ENCODE results near the gene SLC38A8. TPM values are rescaled to one million over a fixed set of nuclear protein-coding genes. Genes with fewer than 3 reads are reported as not detected.

SLC38A8 gene
- total RNA-seq, 1 experiment from 2014 or later = 0.35 TPM

DNA sequence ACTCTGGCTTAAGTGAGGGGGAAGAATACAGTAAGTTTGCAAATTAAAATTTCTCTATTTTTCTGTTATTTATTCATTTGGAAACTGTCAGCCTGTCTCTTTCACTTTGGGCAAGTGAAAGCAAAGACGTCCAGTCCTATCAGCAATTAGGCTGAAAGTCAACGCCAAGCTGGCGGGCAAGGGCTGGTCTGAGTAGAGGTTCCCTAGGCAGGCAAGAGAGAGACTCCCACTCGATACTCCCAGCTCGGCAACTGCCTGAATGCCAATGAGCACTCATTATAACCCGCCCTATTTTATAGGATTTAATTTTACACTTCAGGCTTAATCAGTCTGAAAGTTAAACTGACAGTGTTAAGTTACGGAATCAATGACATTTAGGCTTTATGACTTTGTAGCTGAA, 14.3 kb upstream of the SLC38A8 start:
- Mint-ChIP-seq H3K36me3 (ENCODE audit: insufficient read depth in 1 of 3, low read depth in 3 of 3) (peaks cover 18 to 90% (median 75%) of the 10 kb centered on the region in 3 experiments; a peak in 6 of 7 replicates), H3K27me3 (ENCODE audit: low read depth) (no peaks in the 10 kb centered on the region; the same call in 1 of the 2 replicates)
- H3K27me3 ChIP-seq (ENCODE audit: insufficient read depth, low read length) = no peaks in the 10 kb centered on the region

More for the DNA sequence above, 14.3 kb upstream of the SLC38A8 start:
- no peak overlapping the region for H3K14ac ChIP-seq (ENCODE audit: insufficient read depth, low read length)
- Mint-ChIP-seq H3K9me3 (no peaks in the 10 kb centered on the region), H3K27ac (no peak overlapping the region; a peak in 1 of 7 replicates), H3K4me3 (no peak overlapping the region), H3K4me1 (peaks cover 4 to 7% of the 10 kb centered on the region in 2 experiments)
- H3K79me2 ChIP-seq (ENCODE audit: insufficient read depth, low read length) = no peaks in the 10 kb centered on the region
- H4K91ac ChIP-seq (ENCODE audit: insufficient read length, low read depth, low read length) = no peak overlapping the region
- no peaks in the 10 kb centered on the region for H4K20me1 ChIP-seq (ENCODE audit: control insufficient read depth, insufficient read depth, insufficient read length)
- H3K27ac ChIP-seq (ENCODE audit: insufficient read length, low read depth, low read length) = no peak overlapping the region
- H4K5ac ChIP-seq (ENCODE audit: insufficient read length, low read depth, low read length) = no peak overlapping the region
- H3T11ph ChIP-seq (ENCODE audit: low read length) = no peak overlapping the region
- H2BK15ac ChIP-seq (ENCODE audit: low read depth, low read length) = no peak overlapping the region
- no peaks in the 10 kb centered on the region for H3K23me2 ChIP-seq (ENCODE audit: insufficient read length, low read depth, low read length, poor library complexity, severe bottlenecking)
- no peak overlapping the region for H4K8ac ChIP-seq (replicated peaks; ENCODE audit: insufficient read length, low read depth, low read length)
- H3K9me3 ChIP-seq (ENCODE audit: control insufficient read depth, low read depth, low read length) = no peaks in the 10 kb centered on the region
- no peak overlapping the region for H2AK5ac ChIP-seq (ENCODE audit: insufficient read length, low read length)
- no peak overlapping the region for H3K4me2 ChIP-seq (ENCODE audit: insufficient read depth, insufficient read length, low read length)
- no peak for DNase-seq
- no peak overlapping the region for H3K4ac ChIP-seq (ENCODE audit: low read depth, low read length)
- no peak overlapping the region for H2BK12ac ChIP-seq (ENCODE audit: insufficient read length, low read depth, low read length)
- H3K56ac ChIP-seq (ENCODE audit: insufficient read length, low read depth, low read length) = no peak overlapping the region
- H3K9ac ChIP-seq (ENCODE audit: extremely low read depth, insufficient read length, low read length) = no peak overlapping the region
- H2BK120ac ChIP-seq (ENCODE audit: low read depth, low read length, poor library complexity, severe bottlenecking) = no peak overlapping the region
- H2BK5ac ChIP-seq (ENCODE audit: insufficient read length, low read length) = no peak overlapping the region
- no peak overlapping the region for H2AFZ ChIP-seq (ENCODE audit: low read length)
- H3K18ac ChIP-seq (ENCODE audit: insufficient read length, low read depth, low read length) = no peak overlapping the region
- TF ChIP-seq, protein P1, sequence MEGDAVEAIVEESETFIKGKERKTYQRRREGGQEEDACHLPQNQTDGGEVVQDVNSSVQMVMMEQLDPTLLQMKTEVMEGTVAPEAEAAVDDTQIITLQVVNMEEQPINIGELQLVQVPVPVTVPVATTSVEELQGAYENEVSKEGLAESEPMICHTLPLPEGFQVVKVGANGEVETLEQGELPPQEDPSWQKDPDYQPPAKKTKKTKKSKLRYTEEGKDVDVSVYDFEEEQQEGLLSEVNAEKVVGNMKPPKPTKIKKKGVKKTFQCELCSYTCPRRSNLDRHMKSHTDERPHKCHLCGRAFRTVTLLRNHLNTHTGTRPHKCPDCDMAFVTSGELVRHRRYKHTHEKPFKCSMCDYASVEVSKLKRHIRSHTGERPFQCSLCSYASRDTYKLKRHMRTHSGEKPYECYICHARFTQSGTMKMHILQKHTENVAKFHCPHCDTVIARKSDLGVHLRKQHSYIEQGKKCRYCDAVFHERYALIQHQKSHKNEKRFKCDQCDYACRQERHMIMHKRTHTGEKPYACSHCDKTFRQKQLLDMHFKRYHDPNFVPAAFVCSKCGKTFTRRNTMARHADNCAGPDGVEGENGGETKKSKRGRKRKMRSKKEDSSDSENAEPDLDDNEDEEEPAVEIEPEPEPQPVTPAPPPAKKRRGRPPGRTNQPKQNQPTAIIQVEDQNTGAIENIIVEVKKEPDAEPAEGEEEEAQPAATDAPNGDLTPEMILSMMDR (conservative IDR thresholded peaks at IDR 0.05) = no peak
- H2BK20ac ChIP-seq (ENCODE audit: low read depth, low read length, poor library complexity, severe bottlenecking) = no peak overlapping the region
- no peaks in the 10 kb centered on the region for H3K4me1 ChIP-seq (ENCODE audit: insufficient read depth, low read length)
- WGBS (ENCODE audit: extremely low coverage, insufficient read length, low lambda C conversion rate) = no CpG with 5 or more reads among the region's 7 CpGs
- no peaks in the 10 kb centered on the region for H3K79me1 ChIP-seq (ENCODE audit: insufficient read depth, low read depth, low read length, poor library complexity, severe bottlenecking)
- no peak overlapping the region for H3K23ac ChIP-seq (ENCODE audit: insufficient read length, low read depth, low read length)
